Activated CD4-positive, alpha-beta memory T cell treated with anti-CD3 and anti-CD28 coated beads, Interleukin-2, amount 10 ng/mL, durations not matched to agents 7 days and 5 days (primary cell): ENCODE results near the gene C3. TPM values are rescaled to one million over a fixed set of nuclear protein-coding genes. Genes with fewer than 3 reads are reported as not detected.

Experiments
- CTCF ChIA-PET: fragments of 350-600 bp; sonication (Branson Sonifier 250); formaldehyde crosslinking; loops from one replicate; lab custom pipeline; 2021; ENCODE audit warnings: antibody characterized with exemption, inconsistent platforms; lab: Charles Lee
- POLR2A ChIA-PET: fragments of 350-600 bp; sonication (Branson Sonifier 250); formaldehyde crosslinking; loops from one replicate; lab custom pipeline; 2021; ENCODE audit warnings: antibody characterized with exemption; lab: Charles Lee
- DNase-seq: peaks from one replicate; pipeline ENCODE4 v3.0.0-alpha.2; 2020
- H3K27ac Mint-ChIP-seq: one replicate; pipeline ENCODE4 v1.8.0; 2021; ENCODE audit warnings: mild to moderate bottlenecking, mixed read lengths
- H3K27me3 Mint-ChIP-seq: one replicate; pipeline ENCODE4 v1.8.0; 2021; ENCODE audit warnings: mixed read lengths
- H3K36me3 Mint-ChIP-seq: one replicate; pipeline ENCODE4 v1.8.0; 2021; ENCODE audit warnings: low read depth, mixed read lengths
- H3K4me1 Mint-ChIP-seq: one replicate; pipeline ENCODE4 v1.8.0; 2021; ENCODE audit warnings: mixed read lengths
- H3K4me3 Mint-ChIP-seq: one replicate; pipeline ENCODE4 v1.8.0; 2021; ENCODE audit warnings: mild to moderate bottlenecking, mixed read lengths
- H3K9me3 Mint-ChIP-seq: one replicate; pipeline ENCODE4 v1.8.0; 2021; ENCODE audit warnings: mixed read lengths
- total RNA-seq, 2 experiments: library from RNA; stranded (reverse); gene quantifications; one replicate each; pipeline ENCODE4 v1.2.3, GENCODE V29; 2021

Gene C3
- total RNA-seq, 2 experiments from 2014 or later: 0.28 to 0.60 TPM

DNA sequence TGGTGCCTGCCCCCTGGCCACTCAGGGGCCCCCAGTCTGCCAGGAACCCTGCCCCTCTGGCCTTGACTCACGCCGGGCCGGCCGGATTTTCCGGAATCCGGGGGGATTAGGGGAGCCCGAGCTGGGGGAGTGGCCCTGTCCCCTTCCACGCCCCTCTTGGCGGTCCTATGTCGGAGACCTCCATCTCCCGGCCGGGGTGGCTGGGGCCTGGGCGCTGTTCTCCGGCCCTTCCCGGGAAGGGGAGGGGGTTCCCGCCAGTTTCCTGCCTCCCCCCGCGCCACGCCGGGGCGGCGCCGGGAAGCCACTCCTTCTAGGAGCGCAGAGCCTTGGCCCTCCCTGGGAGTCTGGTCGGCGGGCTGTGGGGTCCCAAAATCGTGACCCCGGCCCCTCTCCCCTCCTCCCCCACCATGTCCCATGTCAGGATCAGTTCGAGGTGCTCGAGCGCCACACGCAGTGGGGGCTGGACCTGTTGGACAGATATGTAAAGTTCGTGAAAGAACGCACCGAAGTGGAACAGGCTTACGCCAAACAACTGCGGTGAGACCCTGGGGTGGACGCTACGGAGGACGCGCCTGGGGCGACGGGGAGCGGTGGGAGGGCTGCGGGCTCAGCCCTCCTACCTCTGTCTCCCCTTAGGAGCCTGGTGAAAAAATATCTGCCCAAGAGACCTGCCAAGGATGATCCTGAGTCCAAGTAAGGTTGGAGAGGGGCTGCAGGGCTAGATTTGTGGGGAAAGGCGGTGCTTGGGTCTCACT lies 20.3 kb upstream of the C3 start:
- H3K27me3 Mint-ChIP-seq: no peaks in the 10 kb centered on the region
- ChIA-PET POLR2A (interaction anchor here (0.8 kb wide), 1 partner anchor 9 kb away, joined by 3 read pairs; no protein-coding TSS in a partner anchor), CTCF (no interaction called here)
- no peak overlapping the region for H3K27ac Mint-ChIP-seq
- H3K9me3 Mint-ChIP-seq: no peaks in the 10 kb centered on the region
- DNase-seq: peak; percentile 34
- peak overlapping the region; percentile 82 for H3K4me3 Mint-ChIP-seq
- peaks cover 22% of the 10 kb centered on the region for H3K36me3 Mint-ChIP-seq
- H3K4me1 Mint-ChIP-seq: peaks cover 32% of the 10 kb centered on the region

DNA sequence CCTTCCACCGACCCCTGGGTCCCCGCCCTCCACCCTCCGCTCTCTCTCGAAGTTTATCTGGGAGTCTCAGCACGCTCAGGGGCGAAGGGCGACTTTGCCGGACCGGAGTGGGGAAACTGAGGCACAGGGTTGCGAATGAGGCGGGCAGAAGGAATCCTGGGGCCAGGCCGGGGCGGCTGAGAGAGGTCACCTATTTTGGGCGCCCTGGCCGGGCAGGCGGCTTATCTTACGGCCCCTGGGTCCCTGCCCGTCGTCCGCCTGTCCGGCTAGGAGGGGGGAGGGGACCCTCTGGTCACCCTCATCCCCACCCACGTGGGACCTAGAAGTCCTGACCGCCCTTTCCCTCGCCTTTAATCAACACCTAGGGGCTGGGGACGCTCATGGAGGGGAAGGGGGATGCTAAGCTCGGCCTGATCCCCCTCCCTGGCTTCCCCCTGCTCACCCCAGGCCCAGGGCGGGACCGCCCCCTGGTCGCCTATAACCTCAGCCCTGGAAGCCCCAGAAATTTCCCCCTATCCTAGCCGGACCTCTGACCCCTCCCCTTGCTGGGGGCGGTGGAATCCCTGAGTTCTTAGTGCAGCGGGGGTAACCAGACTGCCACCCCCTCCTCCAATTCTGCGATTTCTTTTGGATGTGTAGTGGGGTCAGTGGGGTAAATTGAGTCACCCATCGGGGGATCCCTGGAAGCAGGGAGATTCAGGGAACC lies 19.6 kb upstream of the C3 start:
- peaks cover 37% of the 10 kb centered on the region for H3K4me1 Mint-ChIP-seq
- POLR2A ChIA-PET: no interaction called here
- H3K4me3 Mint-ChIP-seq: peak overlapping the region; percentile 82
- CTCF ChIA-PET: interaction anchor here (4.4 kb wide), 1 partner anchor 32 kb away, joined by 25 read pairs; the partner anchor contains the start of gene VAV1
- no peak for DNase-seq
- H3K9me3 Mint-ChIP-seq: no peaks in the 10 kb centered on the region
- peaks cover 16% of the 10 kb centered on the region for H3K36me3 Mint-ChIP-seq
- peak overlapping the region; percentile 49 for H3K27ac Mint-ChIP-seq
- H3K27me3 Mint-ChIP-seq: no peaks in the 10 kb centered on the region

DNA sequence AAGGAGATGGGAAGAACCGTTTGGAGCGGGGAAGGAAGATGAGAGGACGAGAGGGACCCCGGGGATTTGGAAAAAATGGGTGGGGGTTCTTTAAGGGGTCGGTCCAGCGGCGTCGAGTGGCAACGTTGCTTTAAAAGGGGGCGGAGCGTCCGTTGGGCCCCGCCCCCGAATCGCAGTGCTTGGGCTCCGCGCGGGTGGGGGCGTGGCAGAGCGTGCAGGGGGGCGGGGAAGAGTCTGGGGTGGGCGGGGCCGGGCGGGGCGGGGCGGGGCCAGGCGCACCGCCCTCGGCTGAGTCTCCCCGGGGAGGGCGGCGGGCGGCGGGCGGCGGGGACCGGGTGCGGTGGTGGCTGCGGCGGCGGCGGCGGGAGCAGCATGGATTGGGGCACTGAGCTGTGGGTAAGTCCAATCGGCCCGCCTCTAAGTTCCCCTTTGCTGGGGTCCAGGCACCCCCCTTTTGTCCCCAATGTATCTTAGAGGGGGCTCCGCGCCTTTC lies 19.0 kb upstream of the C3 start, which contains the start of gene TRIP10:
TRIP10 (plus strand) TSS at position 291 of the 493 bp plus-strand sequence; CDS start at position 373, 82 bp downstream.
- peaks cover 37% of the 10 kb centered on the region for H3K4me1 Mint-ChIP-seq
- peak; percentile 88 for DNase-seq
- ChIA-PET POLR2A (interaction anchor here (1.0 to 4.2 kb wide), 2 partner anchors 27 to 123 kb away, joined by 5 to 44 read pairs; partner anchors contain the start of gene SH2D3A), CTCF (interaction anchor here (1.4 to 4.4 kb wide), 7 partner anchors 14 to 222 kb away, joined by 6 to 126 read pairs (median 21); partner anchors contain the start of gene VAV1)
- peaks cover 15% of the 10 kb centered on the region for H3K36me3 Mint-ChIP-seq
- H3K27me3 Mint-ChIP-seq: no peaks in the 10 kb centered on the region
- H3K9me3 Mint-ChIP-seq: no peaks in the 10 kb centered on the region
- H3K4me3 Mint-ChIP-seq: peak within 1 kb of the TSS; percentile 93
- peak within 1 kb of the TSS; percentile 99 for H3K27ac Mint-ChIP-seq

DNA sequence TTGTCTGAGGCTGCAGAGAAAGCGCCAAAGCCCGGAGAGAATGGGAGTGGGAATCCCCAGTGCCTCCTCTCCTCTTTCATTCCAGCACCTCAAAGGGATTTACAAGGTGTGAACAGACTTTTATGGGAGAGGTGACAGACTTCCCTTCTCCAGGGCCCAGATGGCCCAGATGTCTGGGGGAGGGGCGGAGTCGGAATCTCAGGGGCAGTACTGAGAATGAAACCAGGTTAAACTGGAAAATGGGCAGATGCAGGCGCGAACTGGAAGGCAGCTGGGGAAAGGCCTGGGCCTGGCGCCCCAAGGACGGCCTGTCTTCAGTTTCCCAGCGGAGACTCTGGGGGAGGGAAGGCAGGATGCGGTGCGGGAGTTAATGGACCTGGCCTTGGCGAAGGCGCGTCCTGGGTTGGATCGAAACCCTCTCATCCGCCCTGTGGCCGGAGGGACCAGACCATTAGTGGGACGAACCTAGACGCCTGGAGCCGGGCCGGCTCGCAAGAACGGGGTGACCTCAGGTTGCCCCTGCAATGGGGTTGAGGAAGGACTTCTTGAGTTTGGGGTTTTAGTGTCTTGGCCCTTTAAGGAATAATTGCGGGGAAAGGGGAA lies 18.4 kb upstream of the C3 start:
- POLR2A ChIA-PET: interaction anchor here (1.0 to 4.2 kb wide), 8 partner anchors 10 to 124 kb away, joined by 3 to 44 read pairs (median 8); partner anchors contain the start of genes SH2D3A and VAV1
- peaks cover 10% of the 10 kb centered on the region for H3K36me3 Mint-ChIP-seq
- peak overlapping the region; percentile 93 for H3K4me3 Mint-ChIP-seq
- H3K27me3 Mint-ChIP-seq: no peaks in the 10 kb centered on the region
- H3K4me1 Mint-ChIP-seq: peaks cover 38% of the 10 kb centered on the region
- H3K9me3 Mint-ChIP-seq: no peaks in the 10 kb centered on the region
- DNase-seq: peak; percentile 47
- CTCF ChIA-PET: interaction anchor here (0.7 to 4.4 kb wide), 19 partner anchors 8 to 221 kb away, joined by 3 to 126 read pairs (median 7); partner anchors contain the start of genes SH2D3A, TNFSF14 and VAV1
- peak overlapping the region; percentile 99 for H3K27ac Mint-ChIP-seq

DNA sequence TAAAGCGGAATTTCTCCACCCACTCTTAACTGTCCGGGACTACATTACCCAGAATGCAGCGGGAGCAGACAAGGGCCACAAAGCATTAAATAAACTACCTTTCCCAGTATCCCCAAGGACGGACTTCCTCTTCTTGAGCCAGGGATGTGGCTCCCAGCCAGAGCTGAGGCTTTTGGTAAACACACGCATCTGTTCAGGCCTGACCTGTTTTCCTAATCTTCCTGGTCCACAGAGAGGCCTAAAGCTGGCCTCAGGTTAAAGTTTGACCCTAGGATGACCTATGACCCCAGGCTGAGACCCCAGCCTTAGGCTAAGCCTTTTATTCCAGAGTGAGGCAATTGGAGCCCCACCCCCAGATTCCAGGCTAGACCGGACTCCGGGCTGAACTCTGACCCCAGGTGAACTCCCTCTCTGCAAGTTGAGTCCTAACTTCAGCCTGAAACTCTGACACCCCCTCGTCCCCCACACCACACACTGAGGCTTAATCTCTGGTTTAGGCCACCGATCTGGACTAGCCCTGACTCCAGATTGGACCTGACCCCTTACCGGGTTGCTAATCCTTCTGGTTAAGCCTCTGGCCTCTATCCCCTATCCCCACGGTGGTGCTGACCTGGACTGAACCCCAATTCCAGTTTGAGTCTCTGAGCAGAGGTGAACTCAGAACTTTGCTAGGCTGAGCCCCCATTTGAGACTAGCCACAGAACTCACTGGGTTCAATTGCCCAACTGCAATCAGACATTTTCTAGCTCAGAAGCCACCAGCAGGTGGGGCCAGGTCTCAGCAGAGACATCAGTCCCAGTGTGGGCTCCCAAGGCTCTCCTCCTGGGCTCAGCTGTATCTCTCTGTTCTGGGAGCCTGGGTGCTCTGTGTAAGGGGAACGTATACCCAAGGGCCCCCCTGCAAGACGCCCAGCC lies 17.7 kb upstream of the C3 start:
- H3K4me3 Mint-ChIP-seq: peak overlapping the region; percentile 93
- ChIA-PET CTCF (interaction anchor here (0.6 to 4.4 kb wide), 34 partner anchors 9 to 366 kb away, joined by 3 to 126 read pairs (median 4); partner anchors contain the start of genes ALKBH7, SH2D3A, TNFSF14 and VAV1), POLR2A (interaction anchor here (1.0 to 4.2 kb wide), 17 partner anchors 9 to 760 kb away, joined by 3 to 44 read pairs (median 5); partner anchors contain the start of genes RANBP3, SH2D3A, VAV1 and ZNF557)
- H3K9me3 Mint-ChIP-seq: no peaks in the 10 kb centered on the region
- peak; percentile 88 for DNase-seq
- H3K27ac Mint-ChIP-seq: peak overlapping the region; percentile 99
- H3K4me1 Mint-ChIP-seq: peaks cover 38% of the 10 kb centered on the region
- no peaks in the 10 kb centered on the region for H3K27me3 Mint-ChIP-seq
- H3K36me3 Mint-ChIP-seq: peaks cover 12% of the 10 kb centered on the region

DNA sequence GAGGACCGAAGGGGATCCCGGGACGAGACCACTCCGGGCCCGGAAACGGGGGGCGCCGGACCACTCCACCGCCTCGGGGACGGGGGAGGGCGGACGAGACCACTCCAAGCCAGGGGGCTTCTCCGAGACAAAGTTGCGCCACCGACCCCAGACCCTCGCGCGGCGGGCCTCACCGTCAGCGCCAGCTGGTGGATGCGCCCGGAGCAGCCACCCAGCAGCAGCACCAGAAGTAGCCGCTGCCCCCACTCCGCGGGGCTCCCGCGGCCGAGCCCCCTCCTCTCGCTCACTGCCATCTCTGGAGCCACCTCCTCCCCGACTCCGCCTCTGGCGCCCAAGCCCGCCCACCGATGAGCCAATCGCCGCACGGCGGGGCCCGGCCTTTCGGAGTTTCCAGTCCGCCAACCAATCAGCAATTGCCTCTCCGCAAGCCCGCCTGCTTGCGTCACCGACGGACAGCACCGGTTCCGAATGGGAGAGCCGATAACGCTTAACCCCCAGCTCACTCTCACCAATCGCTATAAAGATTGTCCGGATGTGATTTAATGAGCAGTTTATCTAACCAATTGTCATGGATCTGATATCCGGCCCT lies 16.9 kb upstream of the C3 start, which contains the start of gene GPR108:
GPR108 (minus strand) TSS at position 297 of the 589 bp plus-strand sequence; CDS start at position 293, 4 bp downstream.
- Mint-ChIP-seq H3K27me3 (no peaks in the 10 kb centered on the region), H3K4me3 (peak within 1 kb of the TSS; percentile 93), H3K36me3 (peaks cover 18% of the 10 kb centered on the region), H3K27ac (peak within 1 kb of the TSS; percentile 99), H3K9me3 (no peaks in the 10 kb centered on the region), H3K4me1 (peaks cover 38% of the 10 kb centered on the region)
- DNase-seq: peak; percentile 100
- CTCF ChIA-PET: interaction anchor here (0.6 to 4.4 kb wide), 26 partner anchors 16 to 365 kb away, joined by 3 to 126 read pairs (median 5); partner anchors contain the start of genes ALKBH7, SH2D3A, TNFSF14 and VAV1
- POLR2A ChIA-PET: interaction anchor here (1.0 to 4.2 kb wide), 19 partner anchors 9 to 759 kb away, joined by 3 to 44 read pairs (median 5); partner anchors contain the start of genes RANBP3, SH2D3A, VAV1 and ZNF557

DNA sequence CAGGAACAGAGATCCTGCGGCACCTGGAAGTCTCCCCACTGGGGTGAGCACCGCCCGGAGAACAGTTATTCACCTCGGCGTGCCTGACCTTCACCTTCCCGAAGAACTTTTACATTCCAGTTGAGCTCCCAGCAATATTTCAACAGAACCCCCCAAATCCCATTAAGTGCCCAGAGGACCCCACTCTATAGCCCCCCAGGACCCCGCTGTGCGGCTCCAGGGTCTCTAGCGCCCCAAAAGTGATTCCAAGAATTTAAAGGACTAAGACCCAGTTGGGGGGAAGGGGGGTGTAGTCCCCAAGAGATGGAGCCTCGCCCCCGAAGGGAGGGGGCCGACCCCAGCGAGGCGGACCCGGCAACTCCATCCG lies 16.4 kb upstream of the C3 start:
- ChIA-PET POLR2A (interaction anchor here (1.0 to 4.2 kb wide), 24 partner anchors 8 to 759 kb away, joined by 3 to 44 read pairs (median 5); partner anchors contain the start of genes DENND1C, GTF2F1, RANBP3 and SH2D3A), CTCF (interaction anchor here (0.5 to 4.4 kb wide), 34 partner anchors 24 to 364 kb away, joined by 3 to 126 read pairs (median 4); partner anchors contain the start of genes ALKBH7, DENND1C, KHSRP and SH2D3A)
- H3K27me3 Mint-ChIP-seq: no peaks in the 10 kb centered on the region
- peak overlapping the region; percentile 99 for H3K27ac Mint-ChIP-seq
- peaks cover 38% of the 10 kb centered on the region for H3K4me1 Mint-ChIP-seq
- DNase-seq: no peak
- H3K9me3 Mint-ChIP-seq: no peaks in the 10 kb centered on the region
- H3K4me3 Mint-ChIP-seq: peak overlapping the region; percentile 93
- peaks cover 20% of the 10 kb centered on the region for H3K36me3 Mint-ChIP-seq

DNA sequence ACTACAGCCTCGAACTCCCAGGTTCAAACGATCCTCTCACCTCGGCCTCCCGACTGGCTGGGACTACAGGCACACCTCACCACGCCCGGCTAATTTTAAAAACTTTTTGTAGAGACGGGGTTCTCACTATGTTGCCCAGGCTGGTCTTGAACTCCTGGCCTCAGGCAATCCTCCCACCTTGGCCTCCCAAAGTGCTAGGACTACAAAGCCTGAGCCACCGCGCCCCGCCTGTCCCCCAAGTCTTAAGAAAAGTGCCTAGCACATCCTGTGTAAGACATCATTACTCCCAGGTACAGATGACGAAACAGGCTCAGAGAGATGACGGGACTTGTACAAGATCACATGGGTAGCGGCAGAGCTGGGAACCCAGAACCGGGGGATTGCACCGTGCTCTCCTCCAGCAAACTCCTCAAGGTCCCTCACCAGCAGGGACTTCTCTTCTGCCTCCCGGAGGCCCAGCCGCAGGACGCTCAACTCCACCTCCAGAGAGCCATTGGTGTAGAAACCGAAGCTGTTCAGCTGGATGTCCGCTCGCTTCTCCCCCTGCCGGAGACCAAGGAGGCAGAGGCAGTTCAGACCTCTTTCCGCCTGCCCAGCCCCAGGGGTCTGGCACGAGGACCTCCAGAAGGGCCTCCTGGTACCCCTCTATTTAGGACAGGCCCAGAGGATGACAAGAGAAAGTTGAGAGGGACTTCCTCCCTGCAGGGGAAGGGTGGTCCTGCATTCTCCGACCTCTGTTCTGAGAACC lies 15.9 kb upstream of the C3 start:
- POLR2A ChIA-PET: interaction anchor here (0.7 to 4.2 kb wide), 22 partner anchors 30 to 343 kb away, joined by 3 to 44 read pairs (median 4); partner anchors contain the start of genes DENND1C, GTF2F1, SH2D3A and SLC25A23
- peaks cover 20% of the 10 kb centered on the region for H3K36me3 Mint-ChIP-seq
- CTCF ChIA-PET: interaction anchor here (0.5 to 4.4 kb wide), 27 partner anchors 25 to 367 kb away, joined by 3 to 126 read pairs (median 4); partner anchors contain the start of genes ALKBH7, DENND1C, KHSRP and SH2D3A

DNA sequence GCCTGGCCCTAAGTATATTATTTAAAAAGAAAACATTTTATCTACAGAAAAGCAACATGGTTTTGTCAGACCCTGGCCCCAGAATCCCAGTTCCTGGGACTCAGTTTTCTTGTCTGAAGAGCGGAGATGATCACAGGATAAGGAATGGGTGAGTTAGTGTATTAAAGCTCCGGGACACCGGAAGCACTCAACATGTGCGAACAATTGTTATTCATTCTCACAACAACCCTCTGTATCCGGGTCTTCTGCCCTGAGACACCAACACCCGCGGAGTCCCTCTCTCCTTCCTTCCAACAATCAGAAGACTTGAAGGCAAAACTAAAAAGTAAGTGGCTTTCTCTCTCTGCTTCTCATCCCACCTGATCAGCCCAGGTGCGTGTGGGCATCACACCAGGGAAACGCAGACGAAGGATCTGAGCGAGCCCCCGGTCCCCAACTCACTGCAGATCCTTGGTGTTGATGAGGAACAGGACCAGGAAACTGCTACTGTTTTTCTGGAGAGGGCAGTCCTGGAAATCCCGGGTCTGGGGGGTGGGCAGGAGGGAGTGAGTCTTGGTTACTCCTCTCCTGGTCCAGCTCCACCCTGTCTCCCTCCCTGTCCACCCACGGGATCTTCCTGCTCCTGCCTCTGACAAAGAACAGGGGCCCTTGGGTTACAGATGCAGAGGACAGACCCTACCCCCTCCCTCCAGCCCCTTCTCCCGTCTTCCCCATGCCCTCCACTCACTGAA lies 14.9 kb upstream of the C3 start:
- Mint-ChIP-seq H3K4me3 (peak overlapping the region; percentile 93), H3K27me3 (no peaks in the 10 kb centered on the region), H3K9me3 (no peaks in the 10 kb centered on the region), H3K36me3 (peaks cover 20% of the 10 kb centered on the region), H3K27ac (peak overlapping the region; percentile 99), H3K4me1 (peaks cover 31% of the 10 kb centered on the region)
- DNase-seq: no peak
- POLR2A ChIA-PET: interaction anchor here (1.3 to 4.2 kb wide), 7 partner anchors 37 to 276 kb away, joined by 3 to 44 read pairs (median 7); partner anchors contain the start of genes SLC25A23, TNFSF14 and VAV1
- CTCF ChIA-PET: interaction anchor here (1.0 to 4.0 kb wide), 9 partner anchors 53 to 366 kb away, joined by 3 to 126 read pairs (median 5); partner anchors contain the start of genes DENND1C and KHSRP

More for the DNA sequence above, 15.9 kb upstream of the C3 start:
- Mint-ChIP-seq H3K9me3 (no peaks in the 10 kb centered on the region), H3K27me3 (no peaks in the 10 kb centered on the region), H3K27ac (peak overlapping the region; percentile 99), H3K4me1 (peaks cover 36% of the 10 kb centered on the region), H3K4me3 (peak overlapping the region; percentile 93)
- peak; percentile 76 for DNase-seq
